NB4 (cell line): ENCODE results near the gene KIF20B.
A peak's percentile ranks its signal among the peaks of the same experiment; 100 is the strongest.

Source experiments
- DNase-seq: peaks from one replicate; pipeline ENCODE4 v3.0.0; 2010; ENCODE audit warnings: low read depth
- H3K4me3 ChIP-seq: one replicate; pipeline ENCODE4 v1.5.1; 2011; ENCODE audit warnings: mild to moderate bottlenecking, low read depth, low read length, moderate library complexity
- MYC ChIP-seq: IDR thresholded peaks from 2 replicates; pipeline ENCODE4 v1.6.1; 2011; ENCODE audit warnings: low read depth, low read length
- POLR2A ChIP-seq: IDR thresholded peaks from 2 replicates; pipeline ENCODE4 v1.6.1; 2011; ENCODE audit warnings: mild to moderate bottlenecking; ENCODE audit not compliant: insufficient read length; ENCODE audit errors: extremely low read depth
- TF ChIP-seq, protein P1 (sequence below): IDR thresholded peaks from 2 replicates; pipeline ENCODE4 v1.6.1; 2011; ENCODE audit warnings: low read depth, low read length
- TF ChIP-seq, protein P2 (sequence below): IDR thresholded peaks from one replicate; pipeline ENCODE4 v1.5.1; 2012; ENCODE audit warnings: low read depth, low read length

KIF20B gene

DNA sequence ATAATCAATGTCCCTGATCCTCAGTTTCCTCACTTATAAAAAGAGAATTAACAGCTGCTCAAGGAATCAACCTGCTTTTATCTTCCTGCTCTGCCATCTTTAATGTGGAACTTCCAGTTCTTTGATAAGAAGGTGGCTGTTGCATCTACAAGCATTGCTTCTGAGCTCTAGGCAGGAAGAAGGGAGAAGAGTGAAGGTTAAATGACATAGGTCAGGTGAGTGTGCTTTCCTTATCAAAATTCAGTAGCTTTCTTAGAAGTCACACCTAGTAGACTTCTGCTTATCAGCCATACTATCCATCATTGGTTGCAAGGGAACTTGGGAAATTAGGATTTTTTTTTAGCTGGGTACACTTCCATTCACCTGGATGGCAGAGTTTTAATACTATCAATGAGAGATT is 24.0 kb upstream of the KIF20B start:
- TF ChIP-seq, protein P1, sequence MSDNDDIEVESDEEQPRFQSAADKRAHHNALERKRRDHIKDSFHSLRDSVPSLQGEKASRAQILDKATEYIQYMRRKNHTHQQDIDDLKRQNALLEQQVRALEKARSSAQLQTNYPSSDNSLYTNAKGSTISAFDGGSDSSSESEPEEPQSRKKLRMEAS, result no peak
- TF ChIP-seq MYC (no peak), POLR2A (no peak)
- TF ChIP-seq, protein P2, sequence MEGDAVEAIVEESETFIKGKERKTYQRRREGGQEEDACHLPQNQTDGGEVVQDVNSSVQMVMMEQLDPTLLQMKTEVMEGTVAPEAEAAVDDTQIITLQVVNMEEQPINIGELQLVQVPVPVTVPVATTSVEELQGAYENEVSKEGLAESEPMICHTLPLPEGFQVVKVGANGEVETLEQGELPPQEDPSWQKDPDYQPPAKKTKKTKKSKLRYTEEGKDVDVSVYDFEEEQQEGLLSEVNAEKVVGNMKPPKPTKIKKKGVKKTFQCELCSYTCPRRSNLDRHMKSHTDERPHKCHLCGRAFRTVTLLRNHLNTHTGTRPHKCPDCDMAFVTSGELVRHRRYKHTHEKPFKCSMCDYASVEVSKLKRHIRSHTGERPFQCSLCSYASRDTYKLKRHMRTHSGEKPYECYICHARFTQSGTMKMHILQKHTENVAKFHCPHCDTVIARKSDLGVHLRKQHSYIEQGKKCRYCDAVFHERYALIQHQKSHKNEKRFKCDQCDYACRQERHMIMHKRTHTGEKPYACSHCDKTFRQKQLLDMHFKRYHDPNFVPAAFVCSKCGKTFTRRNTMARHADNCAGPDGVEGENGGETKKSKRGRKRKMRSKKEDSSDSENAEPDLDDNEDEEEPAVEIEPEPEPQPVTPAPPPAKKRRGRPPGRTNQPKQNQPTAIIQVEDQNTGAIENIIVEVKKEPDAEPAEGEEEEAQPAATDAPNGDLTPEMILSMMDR, result no peak
- H3K4me3 ChIP-seq, result no peak overlapping the region

GRCh38 chr10:89679986-89680385 is 21.4 kb upstream of the KIF20B start:
- DNase-seq, result no peak
- TF ChIP-seq POLR2A, result no peak
- TF ChIP-seq, protein P1, result no peak
- no peak for TF ChIP-seq MYC
- TF ChIP-seq, protein P2, result no peak
- H3K4me3 ChIP-seq, result no peak overlapping the region

More for the DNA sequence above, 24.0 kb upstream of the KIF20B start:
- no peak for DNase-seq

GRCh38 chr10:89683883-89684282 is 17.5 kb upstream of the KIF20B start:
- TF ChIP-seq, protein P2, result no peak
- TF ChIP-seq POLR2A (no peak), MYC (no peak)
- TF ChIP-seq, protein P1, result no peak
- DNase-seq, result no peak
- H3K4me3 ChIP-seq, result no peak overlapping the region

- DNase-seq, result peak; percentile 37
- H3K4me3 ChIP-seq, result no peak overlapping the region
Measured at GRCh38 chr10:89684604-89685003, 16.8 kb upstream of the KIF20B start.

DNA sequence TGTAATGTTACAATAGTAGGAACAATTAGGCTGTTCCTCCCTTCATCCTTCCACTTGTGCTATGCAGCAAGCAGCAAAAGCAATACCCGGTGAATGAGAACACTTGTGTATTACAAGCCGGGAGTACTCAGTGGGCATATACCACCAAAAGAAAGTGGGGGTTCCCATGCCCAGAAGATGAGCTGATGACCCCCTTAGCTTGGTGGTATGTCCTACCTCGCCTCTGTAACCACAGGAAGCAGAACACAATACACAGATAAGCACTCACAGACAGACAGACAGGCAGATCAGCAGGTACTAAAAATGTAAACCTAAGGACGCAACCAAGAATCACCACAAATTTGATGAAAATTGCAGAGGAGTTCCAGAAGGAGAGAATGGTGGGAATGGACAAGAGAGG is 15.5 kb upstream of the KIF20B start:
- H3K4me3 ChIP-seq, result no peak overlapping the region
- peak; percentile 32 for DNase-seq
- TF ChIP-seq MYC (no peak), POLR2A (no peak)
- TF ChIP-seq, protein P2, result no peak
- TF ChIP-seq, protein P1, result no peak

More at GRCh38 chr10:89684604-89685003, 16.8 kb upstream of the KIF20B start:
- TF ChIP-seq POLR2A, result no peak
- TF ChIP-seq, protein P2, result no peak
- TF ChIP-seq MYC, result no peak
- TF ChIP-seq, protein P1, result no peak
